Chondrocyte (in vitro differentiated cells): ENCODE data around the gene CEP170B. TPM values are rescaled to one million over a fixed set of nuclear protein-coding genes. Genes with fewer than 3 reads are reported as not detected.
A peak's percentile ranks its signal among the peaks of the same experiment; 100 is the strongest.

ENCODE experiments used
- DNase-seq: peaks from one replicate; pipeline ENCODE4 v3.0.0; 2021; ENCODE audit warnings: mixed read lengths, low spot score
- H3K27ac Mint-ChIP-seq: one replicate; pipeline ENCODE4 v1.8.0; 2021; ENCODE audit warnings: mild to moderate bottlenecking, moderate library complexity, mixed read lengths; ENCODE audit not compliant: unreplicated experiment
- H3K27me3 Mint-ChIP-seq: 2 replicates; pipeline ENCODE4 v1.8.0; 2021; ENCODE audit warnings: low read depth, mixed read lengths
- H3K36me3 Mint-ChIP-seq: 2 replicates; pipeline ENCODE4 v1.8.0; 2021; ENCODE audit warnings: low read depth, mixed read lengths
- H3K4me1 Mint-ChIP-seq: 2 replicates; pipeline ENCODE4 v1.8.0; 2021; ENCODE audit warnings: low read depth, mild to moderate bottlenecking, mixed read lengths
- H3K4me3 Mint-ChIP-seq: one replicate; pipeline ENCODE4 v1.8.0; 2021; ENCODE audit warnings: mild to moderate bottlenecking, moderate library complexity, mixed read lengths; ENCODE audit not compliant: unreplicated experiment
- H3K9me3 Mint-ChIP-seq: 2 replicates; pipeline ENCODE4 v1.8.0; 2021; ENCODE audit warnings: low read depth, mixed read lengths
- CTCF ChIP-seq: fragments of 200-600 bp; sonication (generic); IDR thresholded peaks from 2 replicates; pipeline ENCODE4 v1.5.0; 2021; ENCODE audit warnings: antibody characterized with exemption, mild to moderate bottlenecking, moderate library complexity
- total RNA-seq: library from RNA; stranded (reverse); gene quantifications from 3 replicates; pipeline ENCODE4 v1.2.1, GENCODE V29; 2021

The CEP170B gene
- total RNA-seq, 1 donor from 2014 or later, result 39.2 TPM

- no peak for TF ChIP-seq CTCF
- H3K9me3 Mint-ChIP-seq, result no peaks in the 10 kb centered on the region
- H3K27ac Mint-ChIP-seq, result no peak overlapping the region
- DNase-seq, result no peak
- peaks cover 1% of the 10 kb centered on the region for H3K36me3 Mint-ChIP-seq
- no peak overlapping the region for H3K4me3 Mint-ChIP-seq
- H3K27me3 Mint-ChIP-seq, result peaks cover 38% of the 10 kb centered on the region
- peaks cover 12% of the 10 kb centered on the region for H3K4me1 Mint-ChIP-seq
These were observed 23.3 kb upstream of the CEP170B start for GRCh38 chr14:104841730-104842129.

- Mint-ChIP-seq H3K4me1 (peaks cover 12% of the 10 kb centered on the region), H3K4me3 (no peak overlapping the region)
- no peak for DNase-seq
These were observed 22.1 kb upstream of the CEP170B start for GRCh38 chr14:104843006-104843405.

GRCh38 chr14:104843442-104844305, 21.4 kb upstream of the CEP170B start:
- Mint-ChIP-seq H3K27ac (no peak overlapping the region), H3K4me1 (peaks cover 12% of the 10 kb centered on the region), H3K4me3 (peak overlapping the region; percentile 74), H3K36me3 (peaks cover 1% of the 10 kb centered on the region), H3K27me3 (peaks cover 41% of the 10 kb centered on the region), H3K9me3 (no peaks in the 10 kb centered on the region)
- no peak for TF ChIP-seq CTCF
- DNase-seq, result no peak

More at GRCh38 chr14:104843006-104843405, 22.1 kb upstream of the CEP170B start:
- peaks cover 43% of the 10 kb centered on the region for H3K27me3 Mint-ChIP-seq
- no peak for TF ChIP-seq CTCF
- peaks cover 1% of the 10 kb centered on the region for H3K36me3 Mint-ChIP-seq
- H3K9me3 Mint-ChIP-seq, result no peaks in the 10 kb centered on the region
- H3K27ac Mint-ChIP-seq, result no peak overlapping the region

GRCh38 chr14:104844306-104845032, 20.6 kb upstream of the CEP170B start:
- Mint-ChIP-seq H3K4me1 (peaks cover 12% of the 10 kb centered on the region), H3K4me3 (peak overlapping the region; percentile 74), H3K27me3 (peaks cover 35% of the 10 kb centered on the region), H3K27ac (no peak overlapping the region), H3K36me3 (peaks cover 1% of the 10 kb centered on the region), H3K9me3 (no peaks in the 10 kb centered on the region)
- DNase-seq, result no peak
- no peak for TF ChIP-seq CTCF

- TF ChIP-seq CTCF, result no peak
- peaks cover 12% of the 10 kb centered on the region for H3K4me1 Mint-ChIP-seq
These were observed 19.9 kb upstream of the CEP170B start for GRCh38 chr14:104845033-104845666.

More at GRCh38 chr14:104845033-104845666, 19.9 kb upstream of the CEP170B start:
- Mint-ChIP-seq H3K27me3 (peaks cover 35% of the 10 kb centered on the region), H3K36me3 (peaks cover 1% of the 10 kb centered on the region), H3K4me3 (no peak overlapping the region), H3K27ac (no peak overlapping the region), H3K9me3 (no peaks in the 10 kb centered on the region)
- DNase-seq, result no peak
